SK-N-SH (cell line): ENCODE results near the gene PLD1. TPM values are rescaled to one million over a fixed set of nuclear protein-coding genes. Genes with fewer than 3 reads are reported as not detected.

Experiments
- CTCF ChIA-PET: fragments of 300-600, 350-600 bp; formaldehyde crosslinking; extraction: SDS; loops from one replicate; lab custom pipeline; 2021; lab: Yijun Ruan, JAX
- POLR2A ChIA-PET: fragments of 350-600 bp; sonication (Branson Sonifier 250); formaldehyde crosslinking; extraction: SDS; loops from one replicate; lab custom pipeline; 2020; ENCODE audit warnings: antibody characterized with exemption, inconsistent platforms; lab: Yijun Ruan, JAX
- DNase-seq: peaks from one replicate; pipeline ENCODE4 v3.0.0; 2012
- H2AFZ ChIP-seq: fragments of 200-600 bp; sonication (generic); 2 replicates; pipeline ENCODE4 v1.8.1; 2016; ENCODE audit warnings: antibody characterized with exemption, mild to moderate bottlenecking, low read depth
- H3F3A ChIP-seq: fragments of 200-600 bp; sonication (generic); replicated peaks from 2 replicates; pipeline ENCODE3; 2016; ENCODE audit warnings: antibody characterized with exemption, mild to moderate bottlenecking; ENCODE audit not compliant: insufficient read depth
- H3K27ac ChIP-seq, 2 experiments: fragments of 200-500 bp in 1 of 2; fragments of 200-600 bp in 1 of 2; sonication (Bioruptor generic) in 1 of 2; sonication (generic), shearing (Covaris generic) in 1 of 2; 2 replicates each; pipeline versions ENCODE4 v1.5.1 to v1.6.1; 2014 to 2016; ENCODE audit warnings: low read depth in 2 of 2, inconsistent platforms in 1 of 2, low read length in 1 of 2, mild to moderate bottlenecking in 1 of 2, mixed read lengths in 1 of 2
- H3K27me3 ChIP-seq: fragments of 200-600 bp; sonication (generic), shearing (Covaris generic); 2 replicates; pipeline ENCODE4 v1.6.1; 2016; ENCODE audit warnings: mixed run types; ENCODE audit not compliant: insufficient read depth
- H3K36me3 ChIP-seq, 2 experiments: fragments of 200-500 bp in 1 of 2; fragments of 200-600 bp in 1 of 2; sonication (Bioruptor generic) in 1 of 2; sonication (generic) in 1 of 2; replicated peaks in 1 of 2; 2 replicates each; pipeline versions ENCODE3 to v1.5.1; 2014 to 2016; ENCODE audit warnings: low read length in 1 of 2, mild to moderate bottlenecking in 1 of 2; ENCODE audit not compliant: insufficient read depth in 2 of 2, control insufficient read depth in 1 of 2
- H3K4me1 ChIP-seq, 2 experiments: fragments of 200-500 bp in 1 of 2; fragments of 200-600 bp in 1 of 2; sonication (Bioruptor generic) in 1 of 2; sonication (generic), shearing (Covaris generic) in 1 of 2; 2 replicates each; pipeline versions ENCODE4 v1.5.1 to v1.6.1; 2014 to 2016; ENCODE audit warnings: low read depth in 1 of 2, low read length in 1 of 2, mixed run types in 1 of 2; ENCODE audit not compliant: insufficient read depth in 2 of 2, control insufficient read depth in 1 of 2
- H3K4me2 ChIP-seq: fragments of 200-600 bp; sonication (generic), shearing (Covaris generic); 2 replicates; pipeline ENCODE4 v1.6.1; 2017; ENCODE audit warnings: mixed run types
- H3K4me3 ChIP-seq, 2 experiments: fragments of 200-500 bp in 1 of 2; fragments of 200-600 bp in 1 of 2; sonication (Bioruptor generic) in 1 of 2; sonication (generic), shearing (Covaris generic) in 1 of 2; 2 replicates each; pipeline versions ENCODE4 v1.5.1 to v1.8.1; 2014 to 2016; ENCODE audit warnings: low read depth in 2 of 2, inconsistent platforms in 1 of 2, low read length in 1 of 2, mild to moderate bottlenecking in 1 of 2, mixed read lengths in 1 of 2, moderate library complexity in 1 of 2
- H3K79me2 ChIP-seq: fragments of 200-600 bp; sonication (generic); 2 replicates; pipeline ENCODE4 v1.8.1; 2017; ENCODE audit warnings: mild to moderate bottlenecking; ENCODE audit not compliant: insufficient read depth
- H3K9ac ChIP-seq: fragments of 200-600 bp; sonication (generic); 2 replicates; pipeline ENCODE4 v1.6.1; 2017; ENCODE audit warnings: mixed run types
- H3K9me2 ChIP-seq: fragments of 200-600 bp; sonication (generic); 2 replicates; pipeline ENCODE4 v1.6.1; 2017; ENCODE audit warnings: mixed run types
- H3K9me3 ChIP-seq: fragments of 200-600 bp; sonication (generic); 2 replicates; pipeline ENCODE4 v1.6.1; 2017; ENCODE audit warnings: mixed run types, mild to moderate bottlenecking, moderate library complexity
- H4K20me1 ChIP-seq: fragments of 200-600 bp; sonication (generic); 2 replicates; pipeline ENCODE4 v1.6.1; 2017; ENCODE audit warnings: mild to moderate bottlenecking, mixed run types; ENCODE audit not compliant: insufficient read depth
- CHD2 ChIP-seq: fragments of 150-350 bp; IDR thresholded peaks from 2 replicates; pipeline ENCODE4 v1.6.1; 2018; ENCODE audit warnings: low read length; ENCODE audit not compliant: partially characterized antibody
- EP300 ChIP-seq, 2 experiments: IDR thresholded peaks; 2 replicates each; pipeline versions ENCODE4 v1.4.0 to v1.6.1; 2012; ENCODE audit warnings: borderline replicate concordance in 1 of 2, low read depth in 1 of 2, low read length in 1 of 2
- FOSL2 ChIP-seq: IDR thresholded peaks from 2 replicates; pipeline ENCODE4 v1.4.0; 2012; ENCODE audit warnings: low read depth, mild to moderate bottlenecking, moderate library complexity, borderline replicate concordance
- FOXJ3 ChIP-seq: sonication (generic); formaldehyde crosslinking; IDR thresholded peaks from 2 replicates; pipeline ENCODE4 v1.5.1; 2020; ENCODE audit warnings: mild to moderate bottlenecking, missing genetic modification reagents
- FOXM1 ChIP-seq: IDR thresholded peaks from 2 replicates; pipeline ENCODE4 v1.4.0; 2012; ENCODE audit warnings: low read depth, mild to moderate bottlenecking
- JUND ChIP-seq: IDR thresholded peaks from 2 replicates; pipeline ENCODE4 v1.4.0; 2012
- MAX ChIP-seq: IDR thresholded peaks from 2 replicates; pipeline ENCODE4 v1.4.0; 2012; ENCODE audit warnings: low read depth
- RCOR1 ChIP-seq: fragments of 150-350 bp; IDR thresholded peaks from 2 replicates; pipeline ENCODE4 v1.6.1; 2017; ENCODE audit warnings: antibody characterized with exemption, low read length
- REST ChIP-seq: IDR thresholded peaks from 2 replicates; pipeline ENCODE4 v1.6.1; 2012; ENCODE audit warnings: mild to moderate bottlenecking, low read depth, low read length, moderate library complexity
- RXRA ChIP-seq: IDR thresholded peaks from 2 replicates; pipeline ENCODE4 v1.4.0; 2012; ENCODE audit warnings: low read depth, mild to moderate bottlenecking, borderline replicate concordance
- TCF12 ChIP-seq: IDR thresholded peaks from 2 replicates; pipeline ENCODE4 v1.4.0; 2012
- TEAD4 ChIP-seq: IDR thresholded peaks from 2 replicates; pipeline ENCODE4 v1.4.0; 2012; ENCODE audit warnings: mild to moderate bottlenecking, borderline replicate concordance; ENCODE audit not compliant: insufficient read depth
- USF1 ChIP-seq: IDR thresholded peaks from 2 replicates; pipeline ENCODE4 v1.4.0; 2012; ENCODE audit warnings: low read depth, borderline replicate concordance
- ZBTB33 ChIP-seq: IDR thresholded peaks from 2 replicates; pipeline ENCODE4 v1.4.0; 2012; ENCODE audit warnings: low read depth, borderline replicate concordance
- WGBS: methylation state at CpG from one replicate; pipeline ENCODE4 v1.1.6; 2017; ENCODE audit warnings: low lambda C conversion rate; 5-methylcytosine and 5-hydroxymethylcytosine counted together
- polyA plus RNA-seq, 3 experiments: library from polyadenylated mRNA; depleted of rRNA; stranded (reverse); fragments of >200 nt; gene quantifications; 2 replicates each; pipeline ENCODE4 v1.2.3, GENCODE V29; 2012

Gene PLD1
- polyA plus RNA-seq, 1 of the 3 experiments (the other 2 are of a cell fraction): 6.2 TPM

GRCh38 chr3:171831936-171832335 is 21.7 kb upstream of the PLD1 start:
- ChIA-PET CTCF (interaction anchor here (1.8 kb wide), 1 partner anchor 186 kb away, joined by 5 read pairs; no protein-coding TSS in a partner anchor), POLR2A (no interaction called here)
- no peak for DNase-seq
- H2AFZ ChIP-seq: peak overlapping the region; percentile 27
- H3F3A ChIP-seq: peaks cover 9% of the 10 kb centered on the region
- 52% methylated on average over 3 of the region's 3 CpGs for WGBS
- no peak overlapping the region for H3K4me3 ChIP-seq
- no peaks in the 10 kb centered on the region for H3K27me3 ChIP-seq
- peaks cover 5 to 8% of the 10 kb centered on the region in 2 experiments; a peak in 3 of 4 replicates for H3K4me1 ChIP-seq
- no peak overlapping the region for H3K4me2 ChIP-seq
- H3K79me2 ChIP-seq: no peaks in the 10 kb centered on the region
- no peak overlapping the region for H3K9ac ChIP-seq
- H3K36me3 ChIP-seq: no peaks in the 10 kb centered on the region
- H4K20me1 ChIP-seq: no peaks in the 10 kb centered on the region
- H3K9me3 ChIP-seq: no peaks in the 10 kb centered on the region
- TF ChIP-seq RXRA (no peak), FOXJ3 (CRISPR knock-in tag) (no peak), FOSL2 (peak; percentile 17; the same call in 1 of the 2 replicates), TCF12 (peak; percentile 27; the same call in 1 of the 2 replicates), JUND (0 out of 2 replicates have a peak, but pooled peaks have one; percentile 9)
- peak overlapping the region in 1 of 2 experiments; percentile 17; a peak in 1 of 4 replicates for H3K27ac ChIP-seq
- no peaks in the 10 kb centered on the region for H3K9me2 ChIP-seq

- H3K9ac ChIP-seq: no peak overlapping the region
- no peak for DNase-seq
- peaks cover 9% of the 10 kb centered on the region for H3F3A ChIP-seq
- H3K4me1 ChIP-seq: peaks cover 5 to 8% of the 10 kb centered on the region in 2 experiments; a peak in 3 of 4 replicates
- H4K20me1 ChIP-seq: no peaks in the 10 kb centered on the region
- no peaks in the 10 kb centered on the region for H3K9me2 ChIP-seq
- POLR2A ChIA-PET: no interaction called here
- H3K9me3 ChIP-seq: no peaks in the 10 kb centered on the region
- H3K79me2 ChIP-seq: no peaks in the 10 kb centered on the region
- TF ChIP-seq FOXM1 (no peak), MAX (no peak), CHD2 (no peak), RCOR1 (no peak), REST (no peak), USF1 (no peak), TCF12 (no peak), ZBTB33 (no peak), TEAD4 (no peak), EP300 (IDR thresholded peaks at IDR 0.05; ENCODE audit: borderline replicate concordance in 1 of 2, low read depth in 1 of 2, low read length in 1 of 2) (no peak)
- peak overlapping the region in 1 of 2 experiments; percentile 27; a peak in 1 of 4 replicates for H3K27ac ChIP-seq
- no peak overlapping the region for H3K4me2 ChIP-seq
- no peak overlapping the region for H3K4me3 ChIP-seq
- H2AFZ ChIP-seq: 0 out of 2 replicates have a peak overlapping the region, but pooled peaks have one; percentile 43
- H3K36me3 ChIP-seq: no peaks in the 10 kb centered on the region
- no peaks in the 10 kb centered on the region for H3K27me3 ChIP-seq
- CTCF ChIA-PET: interaction anchor here (1.0 to 1.8 kb wide), 7 partner anchors 10 to 868 kb away, joined by 3 to 6 read pairs (median 4); partner anchors contain the start of gene PLD1
Measured at GRCh38 chr3:171830518-171830875, 20.2 kb upstream of the PLD1 start.
